GM18858 (cell line): ENCODE results near the gene CDKAL1.
"Not testable (repeated sequence)": the region's sequence is repeated elsewhere in the genome, so short reads cannot be mapped to it uniquely, and the experiment has no call there.

Experiments
- ATAC-seq: cut with Tn5 transposase; IDR thresholded peaks from one replicate; pipeline ENCODE4 v1.9.1; 2021; ENCODE audit not compliant: unreplicated experiment

The CDKAL1 gene

GRCh38 chr6:21222656-21223055 lies 688.4 kb downstream of the CDKAL1 start:
- no peak for ATAC-seq

- no peak for ATAC-seq
Observed at GRCh38 chr6:21225912-21226311, 691.7 kb downstream of the CDKAL1 start.

GRCh38 chr6:21227486-21227885 lies 693.2 kb downstream of the CDKAL1 start:
- ATAC-seq = no peak

GRCh38 chr6:21228411-21228810 lies 694.2 kb downstream of the CDKAL1 start:
- ATAC-seq = no peak

GRCh38 chr6:21228876-21229460 lies 694.7 kb downstream of the CDKAL1 start:
- ATAC-seq = no peak

GRCh38 chr6:21230536-21230935 lies 696.3 kb downstream of the CDKAL1 start:
- ATAC-seq = no peak

- ATAC-seq = no peak
Observed at GRCh38 chr6:21235162-21235561, 700.9 kb downstream of the CDKAL1 start.

GRCh38 chr6:21238208-21238607 lies 704.0 kb downstream of the CDKAL1 start:
- ATAC-seq = no peak

- ATAC-seq = no peak
Observed at GRCh38 chr6:21240709-21241108, 706.5 kb downstream of the CDKAL1 start.

- no peak for ATAC-seq
Observed at GRCh38 chr6:21241231-21242130, 707.2 kb downstream of the CDKAL1 start.

- no peak for ATAC-seq
Observed at GRCh38 chr6:21244897-21245470, 710.7 kb downstream of the CDKAL1 start.

GRCh38 chr6:21245488-21245887 lies 711.2 kb downstream of the CDKAL1 start:
- ATAC-seq = no peak

- ATAC-seq = no peak
Observed at GRCh38 chr6:21246075-21246474, 711.8 kb downstream of the CDKAL1 start.

- not testable (repeated sequence) for ATAC-seq
Observed at GRCh38 chr6:21254460-21254859, 720.2 kb downstream of the CDKAL1 start.

- ATAC-seq = no peak
Observed at GRCh38 chr6:21256197-21256596, 721.9 kb downstream of the CDKAL1 start.

- no peak for ATAC-seq
Observed at GRCh38 chr6:21257125-21257524, 722.9 kb downstream of the CDKAL1 start.

- no peak for ATAC-seq
Observed at GRCh38 chr6:21258665-21259064, 724.4 kb downstream of the CDKAL1 start.

- no peak for ATAC-seq
Observed at GRCh38 chr6:21259660-21260059, 725.4 kb downstream of the CDKAL1 start.

- ATAC-seq = no peak
Observed at GRCh38 chr6:21262504-21262903, 728.2 kb downstream of the CDKAL1 start.

- peak; percentile 70 for ATAC-seq
Observed at GRCh38 chr6:21263531-21264287, 729.5 kb downstream of the CDKAL1 start.

GRCh38 chr6:21264288-21265033 lies 730.2 kb downstream of the CDKAL1 start:
- ATAC-seq = peak; percentile 13
